HepG2 (cell line): ENCODE data around the gene PIEZO1. TPM values are rescaled to one million over a fixed set of nuclear protein-coding genes. Genes with fewer than 3 reads are reported as not detected.

Source experiments
- BCL3 ChIP-seq: sonication (generic); formaldehyde crosslinking; IDR thresholded peaks from 2 replicates; pipeline ENCODE4 v1.5.1; 2020; ENCODE audit warnings: mild to moderate bottlenecking, missing genetic modification reagents, moderate library complexity
- FOXP1 ChIP-seq, 2 experiments: fragments of 450-650 bp in 1 of 2; IDR thresholded peaks; 2 replicates each; pipeline ENCODE4 v1.6.1; 2017 to 2018; ENCODE audit warnings: antibody characterized with exemption in 1 of 2
- IKZF5 ChIP-seq: IDR thresholded peaks from 2 replicates; pipeline ENCODE4 v1.6.1; 2018; ENCODE audit warnings: missing genetic modification reagents, mild to moderate bottlenecking, missing compliant biosample characterization
- KDM3A ChIP-seq: IDR thresholded peaks from 2 replicates; pipeline ENCODE4 v1.6.1; 2018; ENCODE audit warnings: low read depth, missing compliant biosample characterization
- MED1 ChIP-seq: sonication (generic); formaldehyde crosslinking; IDR thresholded peaks from 2 replicates; pipeline ENCODE4 v1.4.0; 2020; ENCODE audit warnings: missing genetic modification reagents
- MYNN ChIP-seq: sonication (generic); formaldehyde crosslinking; IDR thresholded peaks from 2 replicates; pipeline ENCODE4 v1.4.0; 2020; ENCODE audit warnings: mild to moderate bottlenecking, low read depth, missing genetic modification reagents
- NCOA5 ChIP-seq: sonication (generic); formaldehyde crosslinking; IDR thresholded peaks from 2 replicates; pipeline ENCODE4 v1.4.0; 2020; ENCODE audit warnings: missing genetic modification reagents
- POLR2AphosphoS5 ChIP-seq: IDR thresholded peaks from 2 replicates; pipeline ENCODE4 v1.6.1; 2012; ENCODE audit warnings: low read depth, low read length
- RELA ChIP-seq: sonication (generic); formaldehyde crosslinking; IDR thresholded peaks from 2 replicates; pipeline ENCODE4 v1.4.0; 2020; ENCODE audit warnings: missing genetic modification reagents
- THAP11 ChIP-seq: IDR thresholded peaks from 2 replicates; pipeline ENCODE4 v1.6.1; 2016; ENCODE audit warnings: missing biosample characterization, missing genetic modification reagents
- ZBED4 ChIP-seq: sonication (generic); formaldehyde crosslinking; IDR thresholded peaks from 2 replicates; pipeline ENCODE4 v1.4.0; 2020; ENCODE audit warnings: missing genetic modification reagents, borderline replicate concordance
- ZBTB2 ChIP-seq: sonication (generic); formaldehyde crosslinking; IDR thresholded peaks from 2 replicates; pipeline ENCODE4 v1.8.0; 2022; ENCODE audit warnings: low read depth, missing genetic modification reagents
- ZBTB39 ChIP-seq: sonication (generic); formaldehyde crosslinking; IDR thresholded peaks from 2 replicates; pipeline ENCODE4 v1.5.0; 2020; ENCODE audit warnings: missing genetic modification reagents
- ZMYM4 ChIP-seq: sonication (generic); formaldehyde crosslinking; IDR thresholded peaks from 2 replicates; pipeline ENCODE4 v1.8.1; 2023; ENCODE audit warnings: mild to moderate bottlenecking, missing genetic modification reagents
- ZNF34 ChIP-seq: sonication (generic); formaldehyde crosslinking; IDR thresholded peaks from 2 replicates; pipeline ENCODE4 v1.4.0; 2020; ENCODE audit warnings: mild to moderate bottlenecking, missing genetic modification reagents, borderline replicate concordance
- ZNF670 ChIP-seq: sonication (generic); formaldehyde crosslinking; IDR thresholded peaks from 2 replicates; pipeline ENCODE4 v1.8.0; 2022; ENCODE audit warnings: mild to moderate bottlenecking, missing genetic modification reagents, borderline replicate concordance
- ZNF768 ChIP-seq: sonication (generic); formaldehyde crosslinking; IDR thresholded peaks from 2 replicates; pipeline ENCODE4 v1.4.0; 2020; ENCODE audit warnings: missing genetic modification reagents
- ZZZ3 ChIP-seq: sonication (generic); formaldehyde crosslinking; IDR thresholded peaks from 2 replicates; pipeline ENCODE4 v1.4.0; 2020; ENCODE audit warnings: missing genetic modification reagents, mild to moderate bottlenecking, borderline replicate concordance
- polyA plus RNA-seq, 8 experiments: library from polyadenylated mRNA; depleted of rRNA in 3 of 8; stranded (reverse) in 7 of 8; unstranded in 1 of 8; fragments of >200 nt; fragmentation: Illumina TruSeq in 4 of 8; extraction: Trizol in 4 of 8; gene quantifications; 2 replicates each; pipeline versions ENCODE4 v1.2.1 to v1.2.3, GENCODE V29; 2011 to 2016; ENCODE audit warnings: low read depth in 4 of 8, missing spikeins in 1 of 8, mixed read lengths in 1 of 8; ENCODE audit not compliant: insufficient read depth in 1 of 8
- total RNA-seq, 5 experiments: library from RNA; depleted of rRNA; stranded (reverse); fragments of >200 nt; fragmentation: Illumina TruSeq; extraction: Trizol; gene quantifications; 2 replicates each; pipeline ENCODE4 v1.2.3, GENCODE V29; 2016; ENCODE audit warnings: low read depth in 1 of 5

PIEZO1 gene
- total and polyA plus RNA-seq, 2 of the 13 experiments (the other 11 are each of a cell fraction or from before 2014, with no cell fraction given) = 67.9 to 85.0 TPM

GRCh38 chr16:88790312-88791211 is 5.5 kb upstream of the PIEZO1 start (continued):
- TF ChIP-seq IKZF5 (CRISPR knock-in tag) = no peak
- TF ChIP-seq ZNF34 (CRISPR knock-in tag) = 0 out of 2 replicates have a peak, but pooled peaks have one; percentile 48
- TF ChIP-seq ZNF670 (CRISPR knock-in tag) = no peak
- no peak for TF ChIP-seq NCOA5 (CRISPR knock-in tag)
- no peak for TF ChIP-seq ZBTB2 (CRISPR knock-in tag)
- 0 out of 2 replicates have a peak, but pooled peaks have one; percentile 26 for TF ChIP-seq ZBTB39
- TF ChIP-seq ZMYM4 (CRISPR knock-in tag) = 0 out of 2 replicates have a peak, but pooled peaks have one; percentile 26
- TF ChIP-seq ZZZ3 (CRISPR knock-in tag) = no peak
- TF ChIP-seq THAP11 = no peak
- no peak for TF ChIP-seq FOXP1 (IDR thresholded peaks at IDR 0.05)
- no peak for TF ChIP-seq FOXP1 (CRISPR knock-in tag; IDR thresholded peaks at IDR 0.05)
- no peak for TF ChIP-seq KDM3A (CRISPR knock-in tag)
- no peak for TF ChIP-seq RELA (CRISPR knock-in tag)
- TF ChIP-seq ZBED4 (CRISPR knock-in tag) = no peak
- no peak for TF ChIP-seq MYNN (CRISPR knock-in tag)
- no peak for TF ChIP-seq MED1
- TF ChIP-seq ZNF768 (CRISPR knock-in tag) = peak; percentile 18; the same call in 1 of the 2 replicates
- no peak for TF ChIP-seq POLR2AphosphoS5
- TF ChIP-seq BCL3 (CRISPR knock-in tag) = no peak
